AG04450 (cell line): Measurements from ENCODE around the gene GLP1R. TPM values are rescaled to one million over a fixed set of nuclear protein-coding genes. Genes with fewer than 3 reads are reported as not detected.

Source experiments
- CTCF ChIA-PET: fragments of 300-600, 350-600 bp; formaldehyde crosslinking; extraction: SDS; loops from one replicate; lab custom pipeline; 2022; ENCODE audit warnings: antibody characterized with exemption, inconsistent platforms; lab: Charles Lee
- POLR2A ChIA-PET: fragments of 350-600 bp; formaldehyde crosslinking; extraction: SDS; loops from one replicate; lab custom pipeline; 2021; ENCODE audit warnings: antibody characterized with exemption, inconsistent platforms; lab: Yijun Ruan, JAX
- DNase-seq: peaks from one replicate; pipeline ENCODE4 v3.0.0-alpha.2; 2011; ENCODE audit warnings: low read depth, low spot score
- H3K27ac ChIP-seq: one replicate; pipeline ENCODE4 v1.5.1; 2012; ENCODE audit warnings: low read depth, low read length, control low read depth
- H3K27me3 ChIP-seq: one replicate; pipeline ENCODE4 v1.6.0; 2012; ENCODE audit warnings: low read length; ENCODE audit not compliant: control insufficient read depth, insufficient read depth
- H3K4me3 ChIP-seq: 2 replicates; pipeline ENCODE4 v1.5.1; 2011; ENCODE audit warnings: mild to moderate bottlenecking, low read depth, low read length, control low read depth
- H3K9me3 ChIP-seq: 2 replicates; pipeline ENCODE4 v1.5.1; 2012; ENCODE audit warnings: low read length; ENCODE audit not compliant: control insufficient read depth, insufficient read depth
- CTCF ChIP-seq: IDR thresholded peaks from 2 replicates; pipeline ENCODE4 v1.5.1; 2011; ENCODE audit warnings: low read depth, low read length, control low read depth, inconsistent platforms
- polyA minus RNA-seq: library from RNA; depleted of rRNA, polyadenylated mRNA; stranded (reverse); fragments of >200 nt; gene quantifications from 2 replicates; pipeline ENCODE4 v1.2.3, GENCODE V29; 2011; rRNA and poly(A)+ RNA removed
- polyA plus RNA-seq: library from polyadenylated mRNA; depleted of rRNA; stranded (reverse); fragments of >200 nt; gene quantifications from 2 replicates; pipeline ENCODE4 v1.2.3, GENCODE V29; 2011; rRNA removed

Gene GLP1R
- polyA plus RNA-seq (not detected in 2 replicates), polyA minus RNA-seq (not detected in 2 replicates)

- H3K9me3 ChIP-seq: no peaks in the 10 kb centered on the region
- no peak for DNase-seq
- H3K27ac ChIP-seq: no peak within 1 kb of the TSS
- H3K27me3 ChIP-seq: peaks cover 25% of the 10 kb centered on the region
- POLR2A ChIA-PET: no interaction called here
- H3K4me3 ChIP-seq: no peak within 1 kb of the TSS
- CTCF ChIA-PET: no interaction called here
- no peak for TF ChIP-seq CTCF
These were observed at the start of gene GLP1R for GRCh38 chr6:39048481-39049399. GLP1R (plus strand) TSS chr6:39048781; CDS start chr6:39048841, 60 bp downstream.

- H3K4me3 ChIP-seq: no peak overlapping the region
- POLR2A ChIA-PET: no interaction called here
- H3K9me3 ChIP-seq: no peaks in the 10 kb centered on the region
- DNase-seq: no peak
- CTCF ChIA-PET: interaction anchor here (0.8 to 2.3 kb wide), 4 partner anchors 12 to 300 kb away, joined by 3 to 9 read pairs (median 3); no protein-coding TSS in a partner anchor
- no peaks in the 10 kb centered on the region for H3K27me3 ChIP-seq
- no peak for TF ChIP-seq CTCF
- no peak overlapping the region for H3K27ac ChIP-seq
These were observed 45.5 kb upstream of the GLP1R start for GRCh38 chr6:39003072-39003471.

- no peaks in the 10 kb centered on the region for H3K9me3 ChIP-seq
- no peak for DNase-seq
- H3K4me3 ChIP-seq: no peak overlapping the region
- ChIA-PET POLR2A (no interaction called here), CTCF (interaction anchor here (1.4 to 2.3 kb wide), 3 partner anchors 12 to 300 kb away, joined by 3 to 9 read pairs (median 3); no protein-coding TSS in a partner anchor)
- no peak for TF ChIP-seq CTCF
- no peaks in the 10 kb centered on the region for H3K27me3 ChIP-seq
- no peak overlapping the region for H3K27ac ChIP-seq
These were observed 45.1 kb upstream of the GLP1R start for GRCh38 chr6:39003492-39003891.

GRCh38 chr6:39004801-39005200, 43.8 kb upstream of the GLP1R start:
- POLR2A ChIA-PET: no interaction called here

More at GRCh38 chr6:39004801-39005200, 43.8 kb upstream of the GLP1R start:
- TF ChIP-seq CTCF: no peak
- no peak overlapping the region for H3K4me3 ChIP-seq
- no peaks in the 10 kb centered on the region for H3K9me3 ChIP-seq
- no peak for DNase-seq
- no peak overlapping the region for H3K27ac ChIP-seq
- H3K27me3 ChIP-seq: no peaks in the 10 kb centered on the region
- CTCF ChIA-PET: interaction anchor here (1.7 kb wide), 1 partner anchor 306 kb away, joined by 4 read pairs; no protein-coding TSS in a partner anchor
